ENCODE measurements around the gene ZNF536.

DNA sequence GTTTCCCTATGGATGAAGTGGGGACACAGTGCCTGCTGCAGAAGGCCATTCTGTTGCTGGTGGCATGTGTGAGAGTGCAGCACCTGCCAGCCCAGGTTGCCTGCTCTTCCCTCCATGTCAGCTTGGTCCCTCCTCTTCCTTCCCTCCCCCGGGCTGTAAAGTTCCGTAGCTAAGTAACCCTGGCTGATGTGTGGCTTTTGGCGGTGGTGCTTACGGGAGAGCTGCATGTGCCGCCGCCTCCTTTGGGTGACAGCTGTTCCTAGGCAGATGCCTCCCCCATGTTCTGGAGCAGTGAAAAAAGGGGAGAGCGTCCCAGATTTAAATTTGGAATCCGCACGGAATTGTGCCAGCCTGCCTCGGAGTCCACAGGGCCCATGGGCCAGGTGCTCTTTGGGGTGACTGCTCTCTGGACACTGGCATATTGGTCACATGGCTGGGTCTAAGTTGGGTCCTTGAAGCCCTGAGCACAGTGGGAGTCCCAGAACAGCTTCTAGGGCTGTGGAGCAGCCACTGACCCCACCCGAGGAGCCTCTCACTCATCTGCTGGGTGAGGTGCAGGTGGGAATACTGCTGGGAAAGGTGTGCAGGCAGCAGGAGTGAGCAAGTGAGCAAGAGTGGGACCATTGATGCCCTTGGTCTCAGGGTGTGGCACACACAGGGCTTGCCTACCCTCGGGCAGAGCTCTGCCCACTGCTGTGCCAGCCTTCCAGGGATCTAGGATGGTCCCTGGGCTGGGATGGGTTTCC, 33.1 kb upstream of the ZNF536 start:
- TF ChIP-seq, protein P1, sequence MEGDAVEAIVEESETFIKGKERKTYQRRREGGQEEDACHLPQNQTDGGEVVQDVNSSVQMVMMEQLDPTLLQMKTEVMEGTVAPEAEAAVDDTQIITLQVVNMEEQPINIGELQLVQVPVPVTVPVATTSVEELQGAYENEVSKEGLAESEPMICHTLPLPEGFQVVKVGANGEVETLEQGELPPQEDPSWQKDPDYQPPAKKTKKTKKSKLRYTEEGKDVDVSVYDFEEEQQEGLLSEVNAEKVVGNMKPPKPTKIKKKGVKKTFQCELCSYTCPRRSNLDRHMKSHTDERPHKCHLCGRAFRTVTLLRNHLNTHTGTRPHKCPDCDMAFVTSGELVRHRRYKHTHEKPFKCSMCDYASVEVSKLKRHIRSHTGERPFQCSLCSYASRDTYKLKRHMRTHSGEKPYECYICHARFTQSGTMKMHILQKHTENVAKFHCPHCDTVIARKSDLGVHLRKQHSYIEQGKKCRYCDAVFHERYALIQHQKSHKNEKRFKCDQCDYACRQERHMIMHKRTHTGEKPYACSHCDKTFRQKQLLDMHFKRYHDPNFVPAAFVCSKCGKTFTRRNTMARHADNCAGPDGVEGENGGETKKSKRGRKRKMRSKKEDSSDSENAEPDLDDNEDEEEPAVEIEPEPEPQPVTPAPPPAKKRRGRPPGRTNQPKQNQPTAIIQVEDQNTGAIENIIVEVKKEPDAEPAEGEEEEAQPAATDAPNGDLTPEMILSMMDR (IDR thresholded peaks at IDR 0.05; ENCODE audit: low read depth, low read length), result no peak
- TF ChIP-seq EZH2phosphoT487 (IDR thresholded peaks at IDR 0.05; ENCODE audit: low read depth), result no peak

All from OCI-LY3 (cell line).